ENCODE data around the gene BEND3. TPM values are rescaled to one million over a fixed set of nuclear protein-coding genes. Genes with fewer than 3 reads are reported as not detected.

Gene BEND3
- total and polyA plus RNA-seq, 2 of the 8 experiments (the other 6 are each of a cell fraction or from before 2014, with no cell fraction given): 25.2 to 38.8 TPM

DNA sequence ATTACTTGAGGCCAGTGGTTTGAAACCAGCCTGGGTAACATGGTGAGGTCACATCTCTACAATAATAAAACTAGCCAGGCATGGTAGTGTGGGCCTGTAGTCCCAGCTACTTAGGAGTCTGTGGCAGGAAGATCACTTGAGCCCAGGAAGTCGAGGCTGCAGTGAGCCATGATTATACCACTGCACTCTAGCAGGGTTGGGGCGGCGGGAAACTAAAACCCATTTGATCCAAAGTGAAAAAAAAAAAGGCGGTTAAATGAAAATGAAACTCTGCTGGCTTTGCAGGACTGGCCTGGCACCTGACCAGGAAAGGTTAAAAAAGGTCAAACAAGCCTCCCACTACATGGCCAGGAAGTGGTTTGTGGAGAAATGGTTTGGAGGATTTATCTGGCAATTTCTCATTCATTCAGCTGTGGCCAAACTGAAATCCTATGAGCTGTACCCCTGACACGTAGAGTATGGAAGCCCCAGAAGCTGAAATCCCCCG is 50.7 kb downstream of the BEND3 start:
- Histone ChIP-seq H3K79me2 (ENCODE audit: control insufficient read depth in 1 of 2, insufficient read depth in 2 of 2, low read length in 2 of 2) (no peaks in the 10 kb centered on the region), H3K23me2 (ENCODE audit: low read depth, low read length) (no peaks in the 10 kb centered on the region), H2BK15ac (ENCODE audit: low read length) (no peak overlapping the region), H3K4ac (replicated peaks; ENCODE audit: insufficient read length, low read depth, low read length) (no peak overlapping the region), H3K9me3 (ENCODE audit: insufficient read depth in 2 of 2, low read depth in 1 of 2, low read length in 1 of 2) (no peaks in the 10 kb centered on the region), H3K79me1 (ENCODE audit: low read depth, low read length) (no peaks in the 10 kb centered on the region), H4K20me1 (replicated peaks in 1 of 2; ENCODE audit: control insufficient read depth in 1 of 2, insufficient read depth in 2 of 2, low read length in 2 of 2) (no peaks in the 10 kb centered on the region), H2BK120ac (replicated peaks; ENCODE audit: low read depth, low read length) (no peak overlapping the region), H3K14ac (ENCODE audit: insufficient read length) (no peak overlapping the region), H3K36me3 (ENCODE audit: control insufficient read depth in 2 of 4, insufficient read depth in 4 of 4, low read length in 3 of 4) (peaks cover 2 to 25% (median 13%) of the 10 kb centered on the region in 4 experiments; a peak in 6 of 8 replicates), H4K8ac (ENCODE audit: extremely low read depth, insufficient read depth, low read length) (no peak overlapping the region), H4K5ac (ENCODE audit: insufficient read length, low read depth, low read length) (no peak overlapping the region), H3K4me3 (ENCODE audit: extremely low read depth in 1 of 4, insufficient read depth in 2 of 4, low read depth in 3 of 4, low read length in 4 of 4) (no peak overlapping the region), H3K4me1 (replicated peaks in 1 of 4; ENCODE audit: control insufficient read depth in 3 of 4, insufficient read depth in 4 of 4, low read length in 3 of 4) (peaks cover 0 to 20% (median 12%) of the 10 kb centered on the region in 4 experiments; a peak in 6 of 7 replicates), H2BK20ac (ENCODE audit: low read length) (no peak overlapping the region; the same call in 1 of the 2 replicates), H3K4me2 (ENCODE audit: insufficient read depth in 1 of 2, low read depth in 2 of 2, low read length in 2 of 2) (no peak overlapping the region), H3K27ac (ENCODE audit: low read depth, low read length) (no peak overlapping the region), H2BK12ac (ENCODE audit: low read depth, low read length) (no peak overlapping the region), H3K18ac (ENCODE audit: extremely low read depth, low read length) (no peak overlapping the region), H2AFZ (ENCODE audit: low read length) (no peak overlapping the region), H3K56ac (replicated peaks; ENCODE audit: insufficient read length, low read depth, low read length) (no peak overlapping the region), H3K23ac (ENCODE audit: insufficient read length) (no peak overlapping the region), H2BK5ac (ENCODE audit: low read depth, low read length) (no peak overlapping the region), H3K27me3 (replicated peaks in 1 of 4; ENCODE audit: control insufficient read depth in 3 of 4, extremely low read depth in 1 of 4, insufficient read depth in 3 of 4, low read length in 3 of 4) (no peaks in the 10 kb centered on the region), H3K9ac (replicated peaks in 1 of 4; ENCODE audit: extremely low read depth in 1 of 4, low read depth in 3 of 4, low read length in 3 of 4) (no peak overlapping the region), H2AK5ac (ENCODE audit: low read depth, low read length) (no peak overlapping the region), H4K91ac (replicated peaks; ENCODE audit: insufficient read length, low read length) (no peak overlapping the region)
- ChIA-PET POLR2A (ENCODE audit: partially characterized antibody) (interaction anchor here (0.6 to 0.7 kb wide), 2 partner anchors 220 to 295 kb away, joined by 3 read pairs; no protein-coding TSS in a partner anchor), CTCF (ENCODE audit: partially characterized antibody) (interaction anchor here (0.7 kb wide), 1 partner anchor 17 kb away, joined by 3 read pairs; no protein-coding TSS in a partner anchor)
- 89% methylated on average over 6 of the region's 6 CpGs; no CpG with 5 or more reads in 1 of the 2 experiments for WGBS, 2 experiments (ENCODE audit: extremely low coverage in 1 of 2, insufficient coverage in 1 of 2, insufficient read length in 1 of 2, insufficient replicate concordance in 2 of 2, low coverage in 1 of 2, low lambda C conversion rate in 2 of 2, missing lambda C conversion rate in 1 of 2)
- FAIRE-seq (no peak), DNase-seq (ENCODE audit: low read depth in 1 of 2, low spot score in 2 of 2) (no peak)
- TF ChIP-seq BACH1 (IDR thresholded peaks at IDR 0.05; ENCODE audit: low read length) (no peak), TAF1 (IDR thresholded peaks at IDR 0.05; ENCODE audit: low read depth, low read length) (no peak), POLR2AphosphoS5 (IDR thresholded peaks at IDR 0.05; ENCODE audit: low read depth, low read length) (no peak), TAF7 (optimal IDR thresholded peaks at IDR 0.05; ENCODE audit: borderline replicate concordance, low read depth, low read length) (no peak), SRF (IDR thresholded peaks at IDR 0.05; ENCODE audit: low read depth, low read length) (no peak), SIRT6 (IDR thresholded peaks at IDR 0.05; ENCODE audit: low read length) (no peak), CBX5 (IDR thresholded peaks at IDR 0.05; ENCODE audit: low read depth, low read length) (no peak), CREB1 (IDR thresholded peaks at IDR 0.05) (no peak)
- TF ChIP-seq, protein P1, sequence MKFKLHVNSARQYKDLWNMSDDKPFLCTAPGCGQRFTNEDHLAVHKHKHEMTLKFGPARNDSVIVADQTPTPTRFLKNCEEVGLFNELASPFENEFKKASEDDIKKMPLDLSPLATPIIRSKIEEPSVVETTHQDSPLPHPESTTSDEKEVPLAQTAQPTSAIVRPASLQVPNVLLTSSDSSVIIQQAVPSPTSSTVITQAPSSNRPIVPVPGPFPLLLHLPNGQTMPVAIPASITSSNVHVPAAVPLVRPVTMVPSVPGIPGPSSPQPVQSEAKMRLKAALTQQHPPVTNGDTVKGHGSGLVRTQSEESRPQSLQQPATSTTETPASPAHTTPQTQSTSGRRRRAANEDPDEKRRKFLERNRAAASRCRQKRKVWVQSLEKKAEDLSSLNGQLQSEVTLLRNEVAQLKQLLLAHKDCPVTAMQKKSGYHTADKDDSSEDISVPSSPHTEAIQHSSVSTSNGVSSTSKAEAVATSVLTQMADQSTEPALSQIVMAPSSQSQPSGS (IDR thresholded peaks at IDR 0.05; ENCODE audit: low read length): no peak
